Mesenchymal stem cell (in vitro differentiated cells and primary cell): ENCODE measurements around the gene CDC42SE1.
"Not testable (repeated sequence)": the region's sequence is repeated elsewhere in the genome, so short reads cannot be mapped to it uniquely, and the experiment has no call there.

ENCODE experiments used
- DNase-seq: peaks from one replicate; pipeline ENCODE4 v3.0.0-alpha.2; 2013
- H2AFZ ChIP-seq: one replicate; pipeline ENCODE4 v1.6.1; 2013; ENCODE audit warnings: low read depth, mild to moderate bottlenecking, control low read depth, inconsistent platforms, low read length, moderate library complexity
- H2AK5ac ChIP-seq: 2 replicates; pipeline ENCODE4 v1.6.1; 2013; ENCODE audit warnings: low read length, moderate library complexity, mild to moderate bottlenecking, inconsistent platforms; ENCODE audit not compliant: severe bottlenecking
- H2BK120ac ChIP-seq: one replicate; pipeline ENCODE4 v1.6.1; 2013; ENCODE audit warnings: low read depth, mild to moderate bottlenecking, inconsistent platforms, low read length, moderate library complexity
- H2BK12ac ChIP-seq, 2 experiments: one replicate each; pipeline ENCODE4 v1.6.1; 2013; ENCODE audit warnings: inconsistent platforms in 2 of 2, low read length in 2 of 2, mild to moderate bottlenecking in 2 of 2, moderate library complexity in 2 of 2, control low read depth in 1 of 2
- H2BK15ac ChIP-seq: one replicate; pipeline ENCODE4 v1.6.1; 2013; ENCODE audit warnings: mild to moderate bottlenecking, low read depth, inconsistent platforms; ENCODE audit not compliant: poor library complexity, severe bottlenecking
- H2BK5ac ChIP-seq: 2 replicates; pipeline ENCODE4 v1.6.1; 2013; ENCODE audit warnings: low read depth, mild to moderate bottlenecking, low read length, control low read depth, inconsistent platforms; ENCODE audit not compliant: poor library complexity, severe bottlenecking
- H3K14ac ChIP-seq, 2 experiments: one replicate each; pipeline ENCODE4 v1.6.1; 2013; ENCODE audit warnings: inconsistent platforms in 2 of 2, low read length in 2 of 2, control low read depth in 1 of 2, mild to moderate bottlenecking in 1 of 2, moderate library complexity in 1 of 2
- H3K18ac ChIP-seq, 2 experiments: one replicate each; pipeline ENCODE4 v1.6.1; 2013; ENCODE audit warnings: inconsistent platforms in 2 of 2, low read length in 2 of 2, control low read depth in 1 of 2, low read depth in 1 of 2, mild to moderate bottlenecking in 1 of 2
- H3K23ac ChIP-seq, 2 experiments: one replicate each; pipeline ENCODE4 v1.6.1; 2013; ENCODE audit warnings: inconsistent platforms in 2 of 2, low read length in 2 of 2, mild to moderate bottlenecking in 2 of 2, moderate library complexity in 2 of 2, control low read depth in 1 of 2
- H3K27ac ChIP-seq: 2 replicates; pipeline ENCODE4 v1.5.1; 2013; ENCODE audit warnings: mild to moderate bottlenecking, moderate library complexity, low read length, control low read depth, inconsistent platforms; ENCODE audit not compliant: poor library complexity, severe bottlenecking
- H3K27me3 ChIP-seq, 2 experiments: 2 replicates each; pipeline versions ENCODE4 v1.6.1 to v1.7.0; 2013; ENCODE audit warnings: low read length in 2 of 2, mild to moderate bottlenecking in 2 of 2, moderate library complexity in 2 of 2, control low read depth in 1 of 2, inconsistent platforms in 1 of 2; ENCODE audit not compliant: control insufficient read depth in 1 of 2, insufficient read depth in 1 of 2
- H3K36me3 ChIP-seq, 2 experiments: 2 replicates each; pipeline versions ENCODE4 v1.6.1 to v1.7.0; 2013; ENCODE audit warnings: low read length in 2 of 2, control low read depth in 1 of 2, inconsistent platforms in 1 of 2, low read depth in 1 of 2, mild to moderate bottlenecking in 1 of 2; ENCODE audit not compliant: insufficient read depth in 2 of 2, control insufficient read depth in 1 of 2
- H3K4ac ChIP-seq, 2 experiments: one replicate each; pipeline ENCODE4 v1.6.1; 2013; ENCODE audit warnings: inconsistent platforms in 2 of 2, low read length in 2 of 2, mild to moderate bottlenecking in 2 of 2, moderate library complexity in 2 of 2, control low read depth in 1 of 2, low read depth in 1 of 2
- H3K4me1 ChIP-seq: 2 replicates; pipeline ENCODE4 v1.6.1; 2013; ENCODE audit warnings: low read depth, low read length, control low read depth; ENCODE audit not compliant: control insufficient read depth, insufficient read depth
- H3K4me2 ChIP-seq: 2 replicates; pipeline ENCODE4 v1.6.1; 2013; ENCODE audit warnings: low read length, mild to moderate bottlenecking, inconsistent platforms; ENCODE audit not compliant: poor library complexity, severe bottlenecking
- H3K4me3 ChIP-seq, 2 experiments: 2 replicates each; pipeline versions ENCODE4 v1.5.1 to v1.7.0; 2013; ENCODE audit warnings: low read length in 2 of 2, mild to moderate bottlenecking in 2 of 2, control low read depth in 1 of 2, low read depth in 1 of 2; ENCODE audit not compliant: insufficient read depth in 1 of 2
- H3K79me1 ChIP-seq: replicated peaks from 2 replicates; pipeline ENCODE4 v1.6.1; 2013; ENCODE audit warnings: mild to moderate bottlenecking, control low read depth, low read length, inconsistent platforms; ENCODE audit not compliant: poor library complexity, severe bottlenecking
- H3K9ac ChIP-seq: 2 replicates; pipeline ENCODE4 v1.7.0; 2013; ENCODE audit warnings: mild to moderate bottlenecking, low read length, moderate library complexity
- H3K9me3 ChIP-seq: 2 replicates; pipeline ENCODE4 v1.7.0; 2013; ENCODE audit warnings: mild to moderate bottlenecking, low read length; ENCODE audit not compliant: control insufficient read depth
- H4K8ac ChIP-seq: one replicate; pipeline ENCODE4 v1.6.1; 2013; ENCODE audit warnings: inconsistent platforms, mild to moderate bottlenecking, low read length, moderate library complexity
- H4K91ac ChIP-seq: one replicate; pipeline ENCODE4 v1.6.1; 2013; ENCODE audit warnings: mild to moderate bottlenecking, low read length, inconsistent platforms
- WGBS: methylation state at CpG from one replicate; pipeline ENCODE4 v1.1.7; 2013; ENCODE audit warnings: mixed read lengths; 5-methylcytosine and 5-hydroxymethylcytosine counted together

The CDC42SE1 gene

GRCh38 chr1:151098126-151098525 lies 38.7 kb upstream of the CDC42SE1 start:
- Histone ChIP-seq H3K4me1 (no peaks in the 10 kb centered on the region), H3K9ac (no peak overlapping the region), H3K27ac (no peak overlapping the region), H3K4me3 (no peak overlapping the region), H2BK120ac (no peak overlapping the region), H3K9me3 (no peaks in the 10 kb centered on the region), H2AK5ac (no peak overlapping the region), H3K18ac (no peak overlapping the region), H3K23ac (peak overlapping the region in 1 of 2 experiments; percentile 83), H2BK12ac (no peak overlapping the region), H2BK5ac (no peak overlapping the region), H2BK15ac (no peak overlapping the region), H4K91ac (no peak overlapping the region), H3K79me1 (no peaks in the 10 kb centered on the region), H3K4me2 (no peak overlapping the region), H3K14ac (no peak overlapping the region), H2AFZ (no peak overlapping the region), H3K36me3 (peaks cover 0 to 3% of the 10 kb centered on the region in 2 experiments), H3K27me3 (no peaks in the 10 kb centered on the region), H3K4ac (no peak overlapping the region), H4K8ac (no peak overlapping the region)
- no peak for DNase-seq
- WGBS = 100% methylated on average over 1 of the region's 1 CpG

- H3K36me3 ChIP-seq, H2BK120ac ChIP-seq, H2BK12ac ChIP-seq, H3K23ac ChIP-seq, H3K4ac ChIP-seq, H3K4me2 ChIP-seq, H4K91ac ChIP-seq, H3K4me1 ChIP-seq, H3K79me1 ChIP-seq, H2AK5ac ChIP-seq, H2BK15ac ChIP-seq, H3K18ac ChIP-seq, DNase-seq, H3K9ac ChIP-seq, H2BK5ac ChIP-seq, H2AFZ ChIP-seq, H3K14ac ChIP-seq, H3K27me3 ChIP-seq, H3K27ac ChIP-seq, H4K8ac ChIP-seq, H3K4me3 ChIP-seq, H3K9me3 ChIP-seq: not testable (repeated sequence)
- WGBS = 88% methylated on average over 6 of the region's 6 CpGs
These were observed 38.0 kb upstream of the CDC42SE1 start for GRCh38 chr1:151097426-151097825.

- no peak overlapping the region for H3K4me3 ChIP-seq
- H2BK15ac ChIP-seq = no peak overlapping the region
- H3K9me3 ChIP-seq = no peaks in the 10 kb centered on the region
- no peak overlapping the region for H2AK5ac ChIP-seq
- H2AFZ ChIP-seq = no peak overlapping the region
- H3K9ac ChIP-seq = no peak overlapping the region
- no peak overlapping the region for H4K91ac ChIP-seq
- no peak overlapping the region for H2BK120ac ChIP-seq
- H3K4me2 ChIP-seq = no peak overlapping the region
- no peak for DNase-seq
- no peak overlapping the region for H2BK5ac ChIP-seq
- H3K27ac ChIP-seq = no peak overlapping the region
- H3K23ac ChIP-seq = no peak overlapping the region
- H3K79me1 ChIP-seq = no peaks in the 10 kb centered on the region
- no peaks in the 10 kb centered on the region for H3K27me3 ChIP-seq
- no peak overlapping the region for H4K8ac ChIP-seq
- H3K14ac ChIP-seq = no peak overlapping the region
- no peaks in the 10 kb centered on the region for H3K4me1 ChIP-seq
- WGBS = 90% methylated on average over 2 of the region's 4 CpGs
- no peak overlapping the region for H2BK12ac ChIP-seq
- peaks cover 0 to 4% of the 10 kb centered on the region in 2 experiments for H3K36me3 ChIP-seq
- H3K4ac ChIP-seq = no peak overlapping the region
- no peak overlapping the region for H3K18ac ChIP-seq
These were observed 26.6 kb upstream of the CDC42SE1 start for GRCh38 chr1:151085953-151086559.

- Histone ChIP-seq H3K27ac (no peak overlapping the region), H3K9me3 (no peaks in the 10 kb centered on the region), H2BK5ac (no peak overlapping the region), H4K91ac (no peak overlapping the region), H3K18ac (no peak overlapping the region), H2AK5ac (no peak overlapping the region), H3K4me2 (no peak overlapping the region), H2BK15ac (no peak overlapping the region), H3K4ac (no peak overlapping the region), H3K4me3 (no peak overlapping the region), H3K14ac (no peak overlapping the region), H2AFZ (no peak overlapping the region), H3K79me1 (no peaks in the 10 kb centered on the region), H4K8ac (no peak overlapping the region), H3K36me3 (peaks cover 11 to 23% of the 10 kb centered on the region in 2 experiments), H3K27me3 (no peaks in the 10 kb centered on the region), H3K23ac (no peak overlapping the region), H3K4me1 (peaks cover 4% of the 10 kb centered on the region), H3K9ac (no peak overlapping the region), H2BK120ac (no peak overlapping the region), H2BK12ac (no peak overlapping the region)
- DNase-seq = no peak
- 90% methylated on average over 13 of the region's 13 CpGs for WGBS
These were observed 12.8 kb upstream of the CDC42SE1 start for GRCh38 chr1:151072224-151072623.
